ENCODE results near the gene CTBP1.
A peak's percentile ranks its signal among the peaks of the same experiment; 100 is the strongest.

The CTBP1 gene

GRCh38 chr4:1249731-1250526 is 999 bp upstream of the CTBP1 start:
- peak; percentile 52 for DNase-seq (ENCODE audit: low spot score)

GRCh38 chr4:1249148-1249730 is 309 bp upstream of the CTBP1 start:
- DNase-seq (ENCODE audit: low spot score) = peak; percentile 94

GRCh38 chr4:1247864-1248244 is 1.1 kb downstream of the CTBP1 start:
- no peak for DNase-seq (ENCODE audit: low spot score)

- DNase-seq (ENCODE audit: low spot score) = peak; percentile 51
Measured at GRCh38 chr4:1246901-1247863, 1.7 kb downstream of the CTBP1 start.

- peak; percentile 34 for DNase-seq (ENCODE audit: low spot score)
Measured at GRCh38 chr4:1246111-1246881, 2.6 kb downstream of the CTBP1 start.

GRCh38 chr4:1245481-1246051 is 3.4 kb downstream of the CTBP1 start:
- peak; percentile 11 for DNase-seq (ENCODE audit: low spot score)

- no peak for DNase-seq (ENCODE audit: low spot score)
Measured at GRCh38 chr4:1244978-1245471, 3.9 kb downstream of the CTBP1 start.

- DNase-seq (ENCODE audit: low spot score) = peak; percentile 9
Measured at GRCh38 chr4:1244081-1244977, 4.6 kb downstream of the CTBP1 start.

GRCh38 chr4:1243451-1244080 is 5.4 kb downstream of the CTBP1 start:
- peak; percentile 9 for DNase-seq (ENCODE audit: low spot score)

- DNase-seq (ENCODE audit: low spot score) = no peak
Measured at GRCh38 chr4:1242506-1243450, 6.2 kb downstream of the CTBP1 start.

GRCh38 chr4:1241936-1242505 is 6.9 kb downstream of the CTBP1 start:
- peak; percentile 14 for DNase-seq (ENCODE audit: low spot score)

- peak; percentile 14 for DNase-seq (ENCODE audit: low spot score)
Measured at GRCh38 chr4:1241466-1241935, 7.4 kb downstream of the CTBP1 start.

GRCh38 chr4:1240721-1241465 is 8.0 kb downstream of the CTBP1 start:
- DNase-seq (ENCODE audit: low spot score) = no peak

- DNase-seq (ENCODE audit: low spot score) = no peak
Measured at GRCh38 chr4:1239950-1240307, 9.0 kb downstream of the CTBP1 start.

GRCh38 chr4:1239141-1239949 is 9.6 kb downstream of the CTBP1 start:
- no peak for DNase-seq (ENCODE audit: low spot score)

- DNase-seq (ENCODE audit: low spot score) = no peak
Measured at GRCh38 chr4:1238676-1239000, 10.3 kb downstream of the CTBP1 start.
